ENCODE measurements around the gene VPS50.
"Not testable (repeated sequence)": the region's sequence is repeated elsewhere in the genome, so short reads cannot be mapped to it uniquely, and the experiment has no call there.

The VPS50 gene

DNA sequence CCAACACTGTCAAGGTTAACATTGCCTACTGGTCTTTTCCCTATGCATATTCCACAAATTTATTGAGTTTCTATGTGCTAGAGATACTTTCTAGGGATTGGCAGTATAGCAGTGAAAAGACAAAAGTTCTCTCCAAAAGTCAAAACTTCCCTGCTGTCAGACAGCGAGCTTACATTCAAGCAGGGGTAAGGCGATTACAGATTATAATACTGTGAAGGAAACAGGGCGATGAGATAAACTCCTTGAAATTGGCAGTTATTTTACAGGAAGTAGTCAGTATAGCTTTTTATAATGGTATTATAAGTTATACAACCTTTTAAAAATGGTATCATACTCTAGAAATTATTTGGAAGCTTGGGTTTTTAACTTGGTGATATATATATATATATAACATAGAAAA lies 9.9 kb downstream of the VPS50 start:
- DNase-seq (ENCODE audit: low read depth), result no peak

DNA sequence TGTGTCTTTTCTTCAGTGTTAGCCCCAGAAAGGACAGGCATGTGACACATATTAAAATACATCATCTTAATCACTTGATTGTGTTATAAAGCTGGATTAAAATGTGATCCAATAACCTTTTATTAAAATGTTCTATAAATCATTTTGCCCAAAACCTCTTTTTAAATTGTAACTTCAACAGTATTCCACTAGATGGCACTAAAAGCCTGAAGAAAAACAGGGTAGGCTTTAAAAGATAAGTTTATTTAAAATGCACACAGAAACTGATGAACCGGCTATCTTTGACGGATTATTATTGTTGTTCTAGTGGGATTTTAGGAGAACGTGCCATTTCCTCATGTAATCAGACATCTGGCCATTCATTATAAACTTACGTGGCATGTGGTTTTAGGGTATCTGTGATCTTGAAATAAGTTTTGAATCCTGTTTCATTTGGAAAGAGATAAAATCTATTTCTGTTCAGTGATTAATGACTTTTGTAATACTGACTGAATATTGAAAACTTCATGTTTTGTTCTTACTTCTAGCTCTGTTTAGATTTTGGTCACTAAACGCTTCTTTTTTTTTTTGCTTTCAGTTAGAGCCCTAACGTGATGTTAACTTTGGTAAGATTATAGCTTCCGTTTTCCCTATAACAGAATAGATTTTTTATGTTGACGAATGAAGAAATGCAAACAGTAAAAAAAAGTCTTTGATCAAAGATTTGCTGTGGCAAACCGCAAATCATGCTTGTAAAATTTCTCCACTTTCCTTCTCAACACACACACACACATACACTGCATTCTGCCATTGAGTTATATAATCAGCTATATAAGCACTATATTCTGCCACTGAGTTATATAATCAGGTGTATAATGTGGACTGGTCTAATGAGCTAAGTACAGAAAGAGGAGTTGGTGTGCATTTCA lies 13.6 kb downstream of the VPS50 start:
- no peak for DNase-seq (ENCODE audit: low read depth)

DNA sequence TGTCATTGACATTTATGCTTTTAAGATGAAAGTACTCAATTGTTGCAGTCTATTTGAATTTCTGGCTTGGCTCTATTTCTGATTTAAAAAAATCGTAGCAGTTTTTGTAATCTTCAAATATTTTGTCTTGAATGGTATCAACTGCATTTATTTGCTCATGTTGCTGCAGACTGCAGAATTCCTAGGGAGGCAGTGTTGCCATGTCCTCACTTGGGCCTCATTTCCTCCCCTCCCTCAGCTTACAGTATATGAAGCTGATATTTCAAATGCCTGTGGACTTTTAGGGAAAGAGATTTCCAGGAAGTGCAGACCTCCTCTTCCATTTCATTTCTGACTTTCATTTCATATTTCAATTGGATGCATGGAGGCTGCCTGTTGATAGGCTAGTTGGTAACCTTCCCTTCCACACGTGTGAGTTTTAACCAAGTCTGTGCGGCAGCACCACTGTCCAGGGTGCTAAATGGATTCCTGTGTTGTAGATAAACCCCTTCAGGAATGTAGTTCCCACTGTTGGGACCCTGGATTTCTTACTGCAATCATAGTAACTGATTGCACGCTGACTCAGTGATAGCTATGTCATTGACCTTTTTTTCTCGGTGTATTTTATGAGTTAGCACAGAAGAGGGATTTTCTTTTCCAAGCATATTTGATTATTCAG lies 17.5 kb downstream of the VPS50 start:
- no peak for DNase-seq (ENCODE audit: low read depth)

DNA sequence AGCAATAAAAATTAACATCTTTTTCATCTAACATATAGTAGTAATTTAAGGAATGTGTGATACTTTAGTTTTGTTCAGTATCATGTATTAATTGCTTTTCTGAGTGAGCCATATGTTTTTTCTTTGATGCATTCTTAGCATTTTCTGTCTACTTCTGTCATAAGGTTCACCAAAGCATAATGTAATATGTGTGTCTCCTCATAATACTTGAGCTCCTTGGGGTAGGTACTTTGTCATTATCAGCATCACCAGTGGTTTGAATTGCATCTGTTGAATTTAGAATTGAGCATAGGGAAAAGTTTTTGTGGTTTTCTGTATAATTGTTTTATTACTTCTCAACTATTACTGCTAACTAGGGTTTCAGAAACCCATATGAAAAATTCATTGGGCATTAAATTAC lies 26.5 kb downstream of the VPS50 start:
- DNase-seq (ENCODE audit: low read depth), result no peak

DNA sequence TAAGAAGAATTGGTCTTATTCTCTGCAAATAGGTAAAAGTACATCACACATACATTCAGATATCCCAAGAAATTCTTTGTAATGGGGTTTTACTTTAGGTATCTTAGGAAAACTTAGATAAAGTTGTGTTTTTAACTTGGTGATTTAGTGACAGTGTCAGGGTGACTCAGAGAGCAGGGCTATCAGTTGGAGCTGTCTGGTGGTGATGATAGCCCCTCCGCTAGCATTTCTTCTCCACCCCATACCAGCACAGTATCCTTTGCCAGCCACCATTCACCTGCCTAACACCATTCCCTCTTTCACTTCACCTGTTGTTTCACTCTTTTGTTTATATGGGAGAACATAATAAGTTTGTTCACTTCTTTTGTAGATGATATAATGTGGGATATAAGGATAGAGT lies 30.4 kb downstream of the VPS50 start:
- DNase-seq (ENCODE audit: low read depth), result no peak

DNA sequence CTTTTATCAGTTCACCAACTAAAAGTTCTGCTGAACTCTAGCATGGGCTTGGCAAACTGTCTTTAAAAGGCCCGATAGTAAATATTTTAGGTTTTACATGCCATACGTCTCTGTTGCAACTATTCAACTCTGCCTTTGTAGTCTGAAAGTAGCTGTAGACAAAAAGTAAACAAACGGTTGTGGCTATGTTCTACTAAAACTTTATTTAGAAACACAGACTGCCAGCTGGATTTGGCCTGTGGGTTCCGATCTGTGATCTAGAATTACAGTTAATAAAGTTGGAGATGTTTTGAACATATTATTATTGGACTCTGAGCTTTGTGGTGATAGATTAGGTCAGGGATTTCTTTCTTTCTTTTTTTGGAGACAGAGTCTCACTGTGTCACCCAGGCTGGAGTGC lies 33.1 kb downstream of the VPS50 start:
- DNase-seq (ENCODE audit: low read depth), result no peak

DNA sequence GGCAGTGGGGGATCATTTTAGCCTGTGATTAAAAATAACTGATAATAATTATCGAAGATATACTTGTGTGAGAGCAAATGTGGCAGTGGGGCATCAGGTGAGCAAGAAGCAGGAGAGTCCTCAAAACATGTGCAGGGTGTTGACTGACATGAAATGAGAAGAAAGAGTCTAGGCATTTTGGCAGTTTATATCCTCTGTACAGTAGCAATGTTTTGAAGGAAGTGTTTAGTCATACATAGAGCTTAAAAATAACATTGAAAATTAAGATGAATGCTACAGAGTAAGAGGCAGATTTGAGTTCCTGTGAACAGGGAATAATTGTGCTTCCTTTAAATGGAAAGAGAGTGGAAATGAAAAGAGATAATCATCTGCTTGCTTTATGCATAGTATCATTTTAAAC lies 47.4 kb downstream of the VPS50 start:
- no peak for DNase-seq (ENCODE audit: low read depth)

DNA sequence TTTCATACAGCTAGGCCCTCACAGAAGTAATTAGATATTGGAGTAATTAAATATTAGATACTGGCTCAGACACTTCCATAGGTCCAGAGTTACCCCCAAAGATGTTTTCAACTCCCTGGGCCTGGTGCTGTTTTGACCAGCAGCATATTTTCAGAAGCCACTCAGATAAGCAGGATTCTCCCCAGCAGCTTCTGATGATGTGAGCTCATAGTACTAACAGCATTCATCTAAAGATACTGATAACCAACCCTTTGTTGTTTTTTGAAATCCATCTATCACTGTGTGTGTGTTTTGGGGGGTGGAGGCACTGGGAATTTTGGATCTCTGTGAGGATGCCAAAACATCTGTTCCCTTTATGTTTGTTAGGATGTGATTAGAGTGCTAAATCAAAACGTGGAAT lies 52.7 kb downstream of the VPS50 start:
- DNase-seq (ENCODE audit: low read depth), result no peak

DNA sequence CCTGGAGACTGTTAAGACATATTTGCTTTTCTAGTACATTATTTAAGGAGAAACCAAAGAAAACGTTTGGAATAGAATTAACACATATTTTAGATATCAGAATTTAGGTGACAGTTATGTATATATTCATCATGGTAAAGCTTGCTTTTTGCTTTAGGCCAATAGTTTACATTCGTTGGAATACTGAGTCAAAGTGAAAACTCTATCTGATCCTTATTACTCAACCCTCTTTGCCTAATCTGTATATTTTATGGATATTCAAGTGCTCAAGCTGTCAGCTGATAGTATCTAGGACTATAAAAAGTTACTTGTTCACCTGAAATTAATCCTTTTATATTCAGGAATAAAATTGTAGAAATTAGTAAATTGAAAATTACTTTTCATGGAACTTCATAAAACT lies 61.1 kb downstream of the VPS50 start:
- DNase-seq (ENCODE audit: low read depth), result no peak

DNA sequence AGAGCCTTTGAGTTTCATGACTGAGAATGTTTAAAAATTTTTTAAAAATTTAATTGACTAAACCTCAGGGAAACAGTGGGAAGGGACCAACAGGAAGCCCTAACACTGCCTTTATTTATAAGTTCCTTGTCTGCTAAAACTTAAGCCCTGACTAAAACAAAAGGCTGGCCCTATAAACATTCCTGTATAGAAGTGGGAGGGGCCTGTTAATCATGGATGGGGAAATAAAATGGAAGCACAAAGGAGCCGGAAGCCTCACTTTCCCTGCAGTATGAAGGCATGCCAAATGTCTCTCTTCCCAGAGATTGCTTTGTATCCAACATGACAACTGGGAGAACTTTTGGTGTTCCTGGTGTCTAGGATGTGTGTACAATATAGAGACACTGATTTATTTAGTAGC lies 66.0 kb downstream of the VPS50 start:
- DNase-seq (ENCODE audit: low read depth), result no peak

DNA sequence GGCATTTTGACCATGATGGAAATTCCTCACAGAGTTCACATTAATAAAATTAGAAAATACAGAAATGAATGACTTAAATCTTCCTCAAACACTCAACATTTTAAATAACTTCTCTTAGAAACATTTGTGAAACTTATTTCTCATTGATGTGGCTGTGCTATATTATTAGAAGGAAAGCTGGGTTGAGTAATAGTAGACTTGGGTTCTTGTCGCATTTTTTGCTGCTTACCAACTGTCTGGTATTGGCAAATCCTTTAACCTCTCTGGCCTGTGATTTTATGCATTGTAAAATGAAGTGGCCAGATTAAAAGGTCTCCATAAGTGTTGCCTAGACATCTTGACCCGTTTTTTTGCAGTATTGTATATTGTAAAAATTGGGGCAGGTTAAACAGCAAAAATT lies 66.5 kb downstream of the VPS50 start:
- no peak for DNase-seq (ENCODE audit: low read depth)

DNA sequence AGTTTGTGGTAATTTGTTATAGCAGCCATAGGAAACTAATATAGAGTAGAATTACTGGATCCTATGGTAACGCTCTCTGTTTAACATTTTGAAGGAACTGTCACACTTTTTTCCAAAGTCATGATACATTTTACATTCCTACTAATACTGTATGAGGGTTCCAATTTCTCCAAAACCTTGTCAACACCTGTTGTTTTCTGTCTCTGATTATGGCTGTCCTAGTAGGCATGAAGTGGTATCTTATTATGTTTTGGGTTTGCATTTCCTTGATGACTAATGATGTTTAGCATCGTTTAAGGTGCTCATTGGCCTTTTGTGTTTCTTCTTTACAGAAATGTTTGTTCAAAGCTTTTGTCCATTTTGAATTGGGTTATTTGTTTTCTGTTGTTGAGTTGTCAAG lies 69.6 kb downstream of the VPS50 start:
- DNase-seq (ENCODE audit: low read depth), result no peak

DNA sequence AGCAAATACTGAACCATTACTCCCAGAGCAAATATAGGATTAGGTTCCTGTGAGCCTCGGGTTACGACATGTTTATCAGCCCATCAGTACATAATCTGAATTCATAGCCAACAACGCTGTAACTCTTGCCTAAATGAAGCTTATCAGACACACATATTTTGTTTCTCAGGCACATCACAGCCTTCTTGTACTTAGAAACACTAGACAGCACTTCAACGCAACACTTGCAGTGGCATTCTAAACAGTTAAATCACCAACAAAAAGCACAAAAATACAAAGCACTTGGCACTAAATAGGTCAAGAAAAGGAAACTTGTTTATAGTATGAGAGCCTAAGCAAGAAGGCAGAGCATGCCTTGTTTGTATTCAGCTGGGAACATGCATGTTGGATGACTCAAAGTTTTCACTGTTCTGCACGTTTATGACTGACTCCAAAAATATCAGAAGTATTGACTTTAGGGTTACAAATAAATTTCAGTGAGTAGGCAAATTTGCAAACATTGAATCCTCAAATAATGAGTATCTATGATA lies 75.0 kb downstream of the VPS50 start:
- no peak for DNase-seq (ENCODE audit: low read depth)

DNA sequence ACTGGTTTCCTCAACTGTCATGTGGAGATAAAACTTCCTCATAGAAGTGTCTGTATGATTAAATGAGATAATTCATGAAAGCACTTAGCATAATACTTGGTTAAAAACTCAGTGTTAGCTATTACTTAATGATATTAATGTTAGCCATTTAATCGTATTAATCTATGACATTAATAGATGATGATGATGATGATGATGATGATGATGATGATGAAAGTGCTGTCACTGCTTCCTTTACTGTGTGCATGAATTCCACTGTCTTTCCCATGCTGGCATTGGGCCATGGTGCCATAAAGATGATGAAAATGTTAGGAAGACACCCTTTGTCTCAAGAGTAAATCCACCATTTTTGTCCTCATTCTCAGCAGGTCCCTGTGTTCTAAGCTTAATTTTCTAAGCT lies 75.8 kb downstream of the VPS50 start:
- DNase-seq (ENCODE audit: low read depth), result no peak

DNA sequence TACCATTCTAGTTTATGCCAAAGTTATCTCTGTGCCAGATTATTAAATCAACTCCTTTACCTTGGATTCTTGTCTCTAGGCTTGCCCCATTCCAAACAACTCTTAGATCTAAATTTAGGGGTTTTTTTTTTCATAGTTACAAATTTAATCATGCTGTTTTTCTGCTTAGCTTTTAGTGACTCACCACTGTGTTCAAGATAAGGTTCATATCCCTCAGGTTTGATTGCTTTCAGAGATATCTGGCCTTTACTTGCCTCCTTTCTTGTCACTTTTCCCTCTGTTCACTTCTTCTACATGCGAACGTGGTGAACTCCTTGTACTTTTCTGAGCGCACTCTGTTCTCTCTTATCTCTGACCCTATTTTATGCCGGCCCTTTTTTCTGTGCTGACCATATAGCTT lies 78.2 kb downstream of the VPS50 start:
- DNase-seq (ENCODE audit: low read depth), result no peak

DNA sequence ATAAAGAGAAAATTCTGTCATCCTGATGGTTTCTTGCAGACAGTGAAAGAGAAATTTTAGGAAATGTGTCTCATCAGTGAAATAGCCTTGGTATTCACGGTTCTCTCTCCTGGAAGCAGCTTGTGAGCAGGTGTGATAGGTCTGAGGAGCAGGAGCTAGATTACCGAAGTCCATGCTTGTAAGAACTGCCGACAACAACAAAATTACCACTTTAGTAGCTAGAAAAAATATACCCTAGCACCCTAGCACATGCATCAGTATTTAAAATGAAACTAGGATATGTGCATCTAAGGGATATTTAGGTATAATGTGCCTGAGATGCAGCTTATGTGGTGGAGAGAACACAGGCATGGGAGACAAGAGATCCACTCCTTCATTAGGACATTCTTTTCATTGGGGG lies 82.3 kb downstream of the VPS50 start:
- DNase-seq (ENCODE audit: low read depth), result no peak

DNA sequence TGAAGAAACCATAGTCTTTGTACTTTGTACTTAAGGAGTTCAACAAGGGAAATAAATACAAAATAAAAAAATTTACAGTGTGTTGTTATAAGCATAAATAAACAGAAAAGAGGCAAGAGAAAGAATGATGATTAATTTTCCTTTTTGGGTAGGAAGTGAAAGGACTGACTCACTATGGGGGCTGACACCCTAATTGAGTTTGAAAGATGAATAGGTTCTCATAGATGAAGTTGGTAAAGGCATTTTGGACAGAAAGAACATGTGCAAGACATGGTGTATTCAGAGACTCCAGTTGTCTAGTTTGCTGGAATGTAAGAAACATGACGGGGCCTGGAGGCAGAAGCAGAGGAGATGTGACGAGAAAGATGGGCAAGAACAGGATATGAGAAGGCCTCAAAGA lies 83.7 kb downstream of the VPS50 start:
- no peak for DNase-seq (ENCODE audit: low read depth)

DNA sequence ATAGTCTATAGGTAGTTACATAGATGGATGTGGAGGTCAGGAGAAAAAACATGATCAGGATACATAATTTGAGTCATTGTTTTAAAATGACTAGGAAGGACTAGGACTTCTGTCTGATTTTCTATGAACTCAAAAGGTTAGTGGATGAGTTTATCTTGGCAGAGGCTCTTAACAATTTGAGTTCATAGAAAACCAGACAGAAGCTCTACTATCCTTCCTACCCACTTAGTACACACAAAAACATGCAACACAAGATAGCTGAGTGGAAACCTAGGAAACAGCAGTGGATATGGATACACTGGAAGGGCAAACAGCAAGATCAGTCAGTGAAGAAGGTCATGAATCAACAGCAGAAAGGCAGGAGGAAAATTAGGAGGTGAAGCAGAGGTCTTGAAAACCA lies 84.6 kb downstream of the VPS50 start:
- no peak for DNase-seq (ENCODE audit: low read depth)

DNA sequence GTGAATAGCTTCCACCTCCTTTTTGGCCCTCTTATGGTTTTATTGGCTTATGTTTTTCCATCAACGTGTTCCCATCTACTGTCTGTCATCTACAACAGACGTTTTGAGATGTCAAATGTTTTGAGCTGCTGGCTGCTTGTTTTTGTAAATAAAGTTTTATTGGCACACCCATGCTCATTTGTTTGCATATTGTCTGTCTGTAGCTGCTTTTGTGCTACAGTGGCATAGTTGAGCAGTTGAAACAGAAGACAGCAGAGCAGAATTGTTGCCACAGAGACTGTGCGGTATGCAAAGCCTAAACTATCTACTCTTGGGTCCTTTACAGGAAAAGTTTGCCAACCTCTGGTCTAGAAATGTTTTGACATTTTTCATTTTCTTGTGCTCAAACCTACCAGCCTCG lies 88.7 kb downstream of the VPS50 start:
- no peak for DNase-seq (ENCODE audit: low read depth)

DNA sequence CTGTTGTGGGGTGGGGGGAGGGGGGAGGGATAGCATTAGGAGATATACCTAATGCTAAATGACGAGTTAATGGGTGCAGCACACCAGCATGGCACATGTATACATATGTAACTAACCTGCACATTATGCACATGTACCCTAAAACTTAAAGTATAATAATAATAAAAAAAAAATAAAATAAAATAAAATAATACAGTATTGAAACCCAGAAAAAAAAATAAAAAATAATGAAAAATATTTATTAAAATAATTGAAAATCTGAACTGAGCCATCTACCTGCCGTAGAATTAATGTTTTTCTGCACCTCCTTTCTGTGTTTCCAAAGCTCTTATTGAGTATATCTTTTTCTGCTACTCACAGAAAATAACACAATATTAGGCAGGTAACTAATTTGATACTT lies 94.1 kb downstream of the VPS50 start:
- DNase-seq (ENCODE audit: low read depth), result not testable (repeated sequence)

DNA sequence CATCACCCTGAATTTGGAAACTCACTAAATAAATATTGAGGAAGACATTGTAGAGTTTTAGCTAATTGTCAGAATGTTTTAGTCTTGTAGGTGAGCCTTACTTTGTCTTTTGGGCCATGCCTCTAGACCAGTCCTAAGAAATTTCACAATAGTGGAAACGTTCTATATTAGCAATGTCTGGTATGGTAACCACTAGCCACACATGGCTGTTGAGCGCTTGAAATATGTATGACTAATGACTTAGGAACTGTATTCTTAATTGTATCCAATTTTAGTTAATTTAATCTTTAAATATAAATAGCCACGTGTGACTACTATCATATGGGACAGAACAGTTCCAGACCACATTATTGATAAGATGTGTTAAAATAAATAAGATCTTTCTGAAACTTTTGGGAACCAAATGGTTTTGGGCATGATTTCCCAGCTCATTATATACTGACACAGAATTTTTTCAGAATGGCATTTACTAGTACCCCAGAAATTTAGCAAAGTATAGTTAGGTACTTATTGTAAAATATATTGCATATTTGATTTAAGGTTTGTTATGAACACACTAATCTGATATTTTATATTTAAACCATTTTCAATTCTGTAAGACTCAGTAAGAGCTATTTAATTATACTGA lies 95.0 kb downstream of the VPS50 start:
- no peak for DNase-seq (ENCODE audit: low read depth)

DNA sequence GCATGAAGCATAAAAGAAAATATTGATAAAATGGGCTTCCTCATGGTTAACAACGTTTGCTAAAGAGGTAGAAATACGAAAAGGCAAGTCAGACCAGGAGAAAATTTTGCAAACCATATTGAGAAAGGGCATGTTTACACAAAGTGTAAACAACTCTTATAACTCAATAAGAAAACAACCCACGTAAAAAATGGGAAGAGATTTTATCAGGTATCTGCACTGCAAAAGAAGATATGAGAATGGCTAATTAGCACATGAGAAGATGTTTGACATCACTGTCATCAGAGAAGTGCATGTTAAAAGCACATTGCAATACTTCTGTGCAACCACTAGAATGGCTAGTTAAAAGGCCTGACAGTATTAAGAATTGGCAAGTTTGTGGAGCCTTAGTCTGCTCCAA lies 99.5 kb downstream of the VPS50 start:
- DNase-seq (ENCODE audit: low read depth), result no peak

DNA sequence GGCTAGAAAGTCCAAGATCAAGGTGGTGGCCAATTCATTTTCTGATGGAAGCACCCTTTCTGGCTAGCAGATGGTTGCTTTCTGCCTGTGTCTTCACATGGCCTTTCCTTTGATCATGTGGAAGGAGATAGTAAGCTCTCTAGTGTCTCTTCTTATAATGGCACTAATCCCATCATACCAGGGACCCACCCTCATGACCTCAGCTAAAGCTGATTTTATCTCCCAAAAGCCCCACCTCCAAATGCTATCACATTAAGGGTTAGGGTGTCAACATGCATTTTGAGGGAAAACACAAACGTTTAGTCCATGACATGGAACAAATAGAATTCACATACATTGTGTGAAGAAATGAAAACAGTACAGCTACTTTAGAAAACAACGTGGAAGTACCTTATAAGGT lies 100.0 kb downstream of the VPS50 start:
- no peak for DNase-seq (ENCODE audit: low read depth)

All from activated gamma-delta T cell treated with anti-CD3 and anti-CD28 coated beads, Interleukin-2, amount 50 U/mL, for 16 hours (primary cell).